Mesodermal cell (in vitro differentiated cells): ENCODE results near the gene HSP90AB1.

ENCODE experiments used
- H3K27ac ChIP-seq: 2 replicates; pipeline ENCODE4 v1.7.0; 2013; ENCODE audit warnings: mild to moderate bottlenecking, low read depth, low read length, moderate library complexity; ENCODE audit not compliant: severe bottlenecking
- H3K36me3 ChIP-seq: 2 replicates; pipeline ENCODE4 v1.7.1; 2013; ENCODE audit warnings: mild to moderate bottlenecking, low read length, moderate library complexity; ENCODE audit not compliant: control insufficient read depth, insufficient read depth
- H3K4me1 ChIP-seq: one replicate; pipeline ENCODE4 v1.7.1; 2013; ENCODE audit warnings: mild to moderate bottlenecking, low read length; ENCODE audit not compliant: insufficient read depth, control insufficient read depth, poor library complexity, severe bottlenecking
- H3K4me3 ChIP-seq: 2 replicates; pipeline ENCODE4 v1.7.0; 2013; ENCODE audit warnings: low read length, control low read depth, mild to moderate bottlenecking; ENCODE audit not compliant: insufficient read depth, poor library complexity, severe bottlenecking; ENCODE audit errors: extremely low read depth
- H3K9me3 ChIP-seq: 2 replicates; pipeline ENCODE4 v1.7.1; 2013; ENCODE audit warnings: mild to moderate bottlenecking, low read length, moderate library complexity; ENCODE audit not compliant: control insufficient read depth
- WGBS, 2 experiments: methylation state at CpG; one replicate each; pipeline ENCODE4 v1.1.5; 2013; ENCODE audit warnings: missing lambda C conversion rate in 2 of 2; ENCODE audit not compliant: insufficient coverage in 2 of 2; 5-methylcytosine and 5-hydroxymethylcytosine counted together

The HSP90AB1 gene

GRCh38 chr6:44237813-44238433, 9.0 kb upstream of the HSP90AB1 start:
- Histone ChIP-seq H3K4me1 (peaks cover 16% of the 10 kb centered on the region), H3K4me3 (peak overlapping the region; percentile 49), H3K9me3 (no peaks in the 10 kb centered on the region), H3K36me3 (no peaks in the 10 kb centered on the region), H3K27ac (peak overlapping the region; percentile 81)
- WGBS, 2 experiments = 4 to 6% methylated on average over 20 to 42 of the region's 42 CpGs

DNA sequence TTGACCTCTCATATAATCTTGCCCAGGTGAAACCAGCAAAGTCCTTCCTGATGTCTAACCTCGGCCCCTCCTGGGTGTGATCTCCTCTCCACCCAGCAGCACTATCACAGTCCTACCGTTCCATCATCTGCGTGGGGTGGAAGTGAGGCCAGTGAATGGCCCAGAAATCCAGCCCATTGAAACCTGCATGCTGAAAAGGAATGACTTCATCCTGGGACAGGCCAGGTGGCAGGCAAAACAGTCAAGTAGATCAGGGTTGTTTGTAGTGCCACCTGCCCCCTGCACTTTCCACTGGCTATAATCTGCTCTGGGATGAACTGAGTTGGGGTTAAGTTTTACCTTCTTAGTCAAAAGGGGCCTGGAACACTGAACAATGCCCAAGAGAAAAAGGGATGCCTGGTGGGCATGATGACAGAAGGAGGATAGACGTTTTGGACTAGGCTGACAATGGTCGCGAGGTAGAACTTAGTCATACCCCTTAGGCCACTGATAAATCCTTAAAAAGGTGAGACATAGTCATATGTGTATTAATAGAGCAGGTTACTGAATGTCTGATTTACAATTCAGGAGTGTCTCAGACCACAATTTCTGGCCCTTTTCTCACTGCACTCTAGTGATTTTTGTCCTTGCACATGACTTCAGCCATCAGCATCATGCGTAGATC, 8.1 kb upstream of the HSP90AB1 start:
- peaks cover 13% of the 10 kb centered on the region for H3K4me1 ChIP-seq
- 84 to 92% methylated on average over 6 of the region's 7 CpGs for WGBS, 2 experiments
- no peaks in the 10 kb centered on the region for H3K9me3 ChIP-seq
- no peak overlapping the region for H3K27ac ChIP-seq
- no peaks in the 10 kb centered on the region for H3K36me3 ChIP-seq
- no peak overlapping the region for H3K4me3 ChIP-seq

DNA sequence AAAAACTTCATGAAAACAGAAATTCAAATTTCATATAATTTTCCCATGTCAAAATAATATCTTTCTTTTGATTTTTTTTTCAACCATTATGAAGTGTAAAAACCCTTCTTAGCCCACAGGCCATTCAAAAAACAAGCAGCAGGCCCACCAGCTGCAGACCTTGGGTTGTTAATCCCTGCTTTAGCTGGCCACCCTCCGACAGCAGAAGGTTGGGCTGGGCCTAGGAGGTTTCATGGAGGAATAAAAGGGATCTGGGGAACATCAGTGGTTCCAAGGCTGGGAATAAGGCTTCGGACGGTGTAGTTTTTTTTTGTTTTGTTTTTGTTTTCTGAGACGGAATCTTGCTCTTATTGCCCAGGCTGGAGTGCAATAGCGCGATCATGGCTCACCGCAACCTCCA, 3.6 kb upstream of the HSP90AB1 start:
- WGBS, 2 experiments = 94 to 100% methylated on average over 4 of the region's 7 CpGs

DNA sequence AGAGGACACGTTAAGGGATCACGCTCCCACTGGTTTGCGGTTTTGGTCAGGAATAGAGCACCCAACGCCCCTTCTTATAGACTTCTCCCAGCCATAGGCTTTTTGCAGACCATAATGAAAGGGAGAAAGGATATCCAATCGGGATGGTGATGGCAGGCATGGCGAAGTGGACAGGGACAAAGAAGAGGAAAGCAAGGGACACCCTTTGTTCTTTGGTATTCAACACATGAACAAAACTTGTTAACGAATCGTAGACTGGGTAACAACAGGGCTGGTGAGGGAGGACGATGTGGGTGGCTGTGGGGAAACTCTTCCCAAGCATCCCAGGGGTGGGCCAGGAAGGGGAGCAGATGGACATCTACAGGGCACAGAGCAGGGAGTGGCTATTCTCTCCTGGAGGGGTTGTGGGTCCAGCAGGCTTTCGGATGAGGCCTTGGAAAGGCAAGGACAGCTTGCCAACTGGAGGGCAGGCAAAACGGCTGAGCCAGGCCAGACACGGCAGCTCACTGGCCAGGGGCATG, 1.4 kb upstream of the HSP90AB1 start:
- Histone ChIP-seq H3K9me3 (no peaks in the 10 kb centered on the region), H3K4me3 (peak overlapping the region; percentile 99), H3K27ac (no peak overlapping the region), H3K4me1 (peaks cover 12% of the 10 kb centered on the region), H3K36me3 (peaks cover 29% of the 10 kb centered on the region)
- 76 to 94% methylated on average over 6 to 8 of the region's 12 CpGs for WGBS, 2 experiments

More for the DNA sequence above, 3.6 kb upstream of the HSP90AB1 start:
- H3K9me3 ChIP-seq = no peaks in the 10 kb centered on the region
- H3K4me1 ChIP-seq = no peaks in the 10 kb centered on the region
- no peak overlapping the region for H3K4me3 ChIP-seq
- no peak overlapping the region for H3K27ac ChIP-seq
- peaks cover 8% of the 10 kb centered on the region for H3K36me3 ChIP-seq

- Histone ChIP-seq H3K36me3 (peaks cover 35% of the 10 kb centered on the region), H3K4me3 (peak overlapping the region; percentile 99), H3K9me3 (no peaks in the 10 kb centered on the region), H3K4me1 (peaks cover 16% of the 10 kb centered on the region), H3K27ac (peak overlapping the region; percentile 94)
- 2 to 5% methylated on average over 41 to 49 of the region's 62 CpGs for WGBS, 2 experiments
These were observed 814 bp upstream of the HSP90AB1 start for GRCh38 chr6:44245912-44246662.

DNA sequence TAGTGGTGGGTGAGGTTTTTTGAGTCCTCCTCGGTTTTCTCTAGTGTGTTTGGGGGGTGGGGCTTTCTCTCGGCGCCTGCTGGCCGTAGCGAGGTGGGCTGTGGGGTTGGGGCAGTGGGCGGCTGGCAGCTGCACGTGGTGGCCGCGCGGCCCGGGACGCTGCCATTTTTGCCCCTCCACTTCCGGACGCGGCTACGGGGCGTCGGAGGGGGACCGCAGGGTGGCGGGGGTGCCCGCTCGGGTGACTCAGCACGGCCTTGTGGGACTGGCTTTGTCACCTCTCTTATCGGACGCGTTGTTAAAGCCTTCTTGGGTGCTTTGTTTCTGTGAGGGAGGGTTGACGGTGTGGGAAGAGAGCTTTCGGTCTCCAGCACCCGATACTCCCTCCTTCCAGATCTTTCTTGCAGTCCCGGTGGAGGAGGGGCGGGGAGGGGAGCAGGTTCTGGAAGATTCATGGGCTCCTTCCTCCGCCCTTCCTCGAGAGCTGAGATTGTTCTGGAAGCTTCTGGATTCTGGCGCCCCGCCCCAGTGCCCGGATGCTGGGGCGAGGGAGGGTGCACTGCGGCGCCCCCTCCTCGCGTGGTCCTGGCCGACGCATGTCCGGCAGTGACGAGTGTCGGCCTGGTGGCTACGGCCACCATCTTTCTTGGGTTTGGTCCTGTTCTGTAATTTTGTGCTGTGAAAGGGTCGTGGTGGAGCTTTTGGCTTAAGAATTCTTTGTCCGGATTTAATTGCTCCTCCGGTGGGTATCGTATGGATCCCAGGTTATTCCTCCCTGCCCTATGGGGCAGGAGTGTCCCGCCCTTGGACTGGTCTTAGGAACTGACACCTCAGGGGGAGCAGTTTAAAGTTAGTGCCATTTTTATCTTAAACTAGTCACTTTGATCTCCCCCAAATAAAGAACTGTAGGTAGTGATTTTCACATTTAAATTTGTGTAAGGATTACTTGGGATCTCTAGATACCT, 719 bp downstream of the HSP90AB1 start:
- Histone ChIP-seq H3K4me3 (peak overlapping the region; percentile 99), H3K36me3 (peaks cover 51% of the 10 kb centered on the region), H3K4me1 (peaks cover 16% of the 10 kb centered on the region), H3K9me3 (no peaks in the 10 kb centered on the region), H3K27ac (peak overlapping the region; percentile 94)
- WGBS, 2 experiments = 1% methylated on average over 21 to 30 of the region's 52 CpGs

GRCh38 chr6:44248579-44248978, 1.7 kb downstream of the HSP90AB1 start:
- Histone ChIP-seq H3K9me3 (no peaks in the 10 kb centered on the region), H3K4me3 (peak overlapping the region; percentile 99), H3K36me3 (peaks cover 60% of the 10 kb centered on the region), H3K27ac (peak overlapping the region; percentile 94), H3K4me1 (peaks cover 16% of the 10 kb centered on the region)
- no CpG with 5 or more reads among the region's 1 CpG for WGBS, 2 experiments

DNA sequence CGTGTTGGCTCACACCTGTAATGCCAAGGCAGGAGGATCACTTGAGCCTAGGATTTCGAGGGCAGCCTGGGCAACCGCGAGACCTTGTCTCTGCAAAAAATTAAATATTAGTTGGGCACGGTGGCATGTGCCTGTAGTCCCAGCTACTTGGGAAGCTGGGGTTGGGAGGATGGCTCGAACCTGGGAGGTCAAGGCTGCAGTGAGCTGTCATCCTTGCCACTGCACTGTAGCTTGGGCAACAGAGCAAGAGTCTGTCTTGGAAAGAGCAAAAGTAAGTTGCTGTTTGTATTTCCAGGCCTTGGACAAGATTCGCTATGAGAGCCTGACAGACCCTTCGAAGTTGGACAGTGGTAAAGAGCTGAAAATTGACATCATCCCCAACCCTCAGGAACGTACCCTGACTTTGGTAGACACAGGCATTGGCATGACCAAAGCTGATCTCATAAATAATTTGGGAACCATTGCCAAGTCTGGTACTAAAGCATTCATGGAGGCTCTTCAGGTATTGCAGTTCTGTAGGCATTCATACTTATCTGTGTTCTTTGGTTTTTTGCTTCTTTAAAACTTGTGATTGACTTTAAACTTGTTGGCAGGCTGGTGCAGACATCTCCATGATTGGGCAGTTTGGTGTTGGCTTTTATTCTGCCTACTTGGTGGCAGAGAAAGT, 2.3 kb downstream of the HSP90AB1 start:
- H3K9me3 ChIP-seq = no peaks in the 10 kb centered on the region
- H3K4me1 ChIP-seq = peaks cover 16% of the 10 kb centered on the region
- 85 to 93% methylated on average over 6 to 8 of the region's 9 CpGs for WGBS, 2 experiments
- peaks cover 67% of the 10 kb centered on the region for H3K36me3 ChIP-seq
- peak overlapping the region; percentile 99 for H3K4me3 ChIP-seq
- H3K27ac ChIP-seq = no peak overlapping the region

DNA sequence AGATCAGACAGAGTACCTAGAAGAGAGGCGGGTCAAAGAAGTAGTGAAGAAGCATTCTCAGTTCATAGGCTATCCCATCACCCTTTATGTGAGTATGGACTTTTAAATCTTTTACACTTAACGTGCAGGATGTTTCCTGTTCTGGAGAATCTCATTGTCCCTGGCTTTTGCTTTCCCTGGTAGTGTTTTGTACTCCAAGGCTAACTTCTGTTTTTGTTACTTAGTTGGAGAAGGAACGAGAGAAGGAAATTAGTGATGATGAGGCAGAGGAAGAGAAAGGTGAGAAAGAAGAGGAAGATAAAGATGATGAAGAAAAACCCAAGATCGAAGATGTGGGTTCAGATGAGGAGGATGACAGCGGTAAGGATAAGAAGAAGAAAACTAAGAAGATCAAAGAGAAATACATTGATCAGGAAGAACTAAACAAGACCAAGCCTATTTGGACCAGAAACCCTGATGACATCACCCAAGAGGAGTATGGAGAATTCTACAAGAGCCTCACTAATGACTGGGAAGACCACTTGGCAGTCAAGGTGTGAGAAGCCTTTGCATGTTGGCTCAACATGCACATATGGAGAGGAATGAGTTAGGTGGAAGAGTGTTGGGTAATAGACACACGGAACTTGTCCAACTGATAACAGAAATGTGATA, 3.3 kb downstream of the HSP90AB1 start:
- Histone ChIP-seq H3K27ac (no peak overlapping the region), H3K9me3 (no peaks in the 10 kb centered on the region), H3K4me1 (peaks cover 16% of the 10 kb centered on the region), H3K36me3 (peaks cover 76% of the 10 kb centered on the region), H3K4me3 (no peak overlapping the region)
- 94 to 100% methylated on average over 2 to 3 of the region's 6 CpGs for WGBS, 2 experiments
